Measurements from ENCODE around the gene MAP4K3.

DNA sequence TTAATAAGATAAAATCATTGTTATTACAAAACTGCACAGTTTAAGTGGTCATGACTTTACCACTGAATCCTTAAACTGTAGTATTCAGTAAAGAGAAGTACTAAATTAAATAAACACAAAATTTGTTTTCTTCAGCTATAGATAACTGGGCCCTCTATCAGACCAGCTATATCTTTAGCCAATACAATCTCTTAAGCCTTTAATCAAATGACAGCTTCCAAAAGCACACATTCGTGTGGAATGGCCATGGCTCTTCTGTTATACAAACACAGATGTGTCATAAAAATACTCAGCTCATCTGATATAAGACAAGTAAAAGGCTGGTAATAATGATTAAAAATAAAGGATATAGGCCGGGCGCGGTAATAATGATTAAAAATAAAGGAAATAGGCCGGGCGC lies 135.7 kb downstream of the MAP4K3 start:
- TF ChIP-seq, protein P1, sequence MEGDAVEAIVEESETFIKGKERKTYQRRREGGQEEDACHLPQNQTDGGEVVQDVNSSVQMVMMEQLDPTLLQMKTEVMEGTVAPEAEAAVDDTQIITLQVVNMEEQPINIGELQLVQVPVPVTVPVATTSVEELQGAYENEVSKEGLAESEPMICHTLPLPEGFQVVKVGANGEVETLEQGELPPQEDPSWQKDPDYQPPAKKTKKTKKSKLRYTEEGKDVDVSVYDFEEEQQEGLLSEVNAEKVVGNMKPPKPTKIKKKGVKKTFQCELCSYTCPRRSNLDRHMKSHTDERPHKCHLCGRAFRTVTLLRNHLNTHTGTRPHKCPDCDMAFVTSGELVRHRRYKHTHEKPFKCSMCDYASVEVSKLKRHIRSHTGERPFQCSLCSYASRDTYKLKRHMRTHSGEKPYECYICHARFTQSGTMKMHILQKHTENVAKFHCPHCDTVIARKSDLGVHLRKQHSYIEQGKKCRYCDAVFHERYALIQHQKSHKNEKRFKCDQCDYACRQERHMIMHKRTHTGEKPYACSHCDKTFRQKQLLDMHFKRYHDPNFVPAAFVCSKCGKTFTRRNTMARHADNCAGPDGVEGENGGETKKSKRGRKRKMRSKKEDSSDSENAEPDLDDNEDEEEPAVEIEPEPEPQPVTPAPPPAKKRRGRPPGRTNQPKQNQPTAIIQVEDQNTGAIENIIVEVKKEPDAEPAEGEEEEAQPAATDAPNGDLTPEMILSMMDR (IDR thresholded peaks at IDR 0.05): no peak
- TF ChIP-seq POLR2A (IDR thresholded peaks at IDR 0.05): no peak

Measured in heart left ventricle (tissue), 13 donors.